Mammary epithelial cell (primary cell): ENCODE data around the gene MEIS1.

ENCODE experiments used
- EZH2 ChIP-seq: IDR thresholded peaks from 2 replicates; pipeline ENCODE4 v1.6.1; 2012; ENCODE audit warnings: low read length, inconsistent platforms, borderline replicate concordance
- TF ChIP-seq, protein P1 (sequence below), 2 donors: IDR thresholded peaks in 1 of 2; conservative IDR thresholded peaks in 1 of 2; 2 replicates each; pipeline ENCODE4 v1.5.1; 2011 to 2012; ENCODE audit warnings: inconsistent platforms in 2 of 2, low read length in 2 of 2, mild to moderate bottlenecking in 2 of 2, control low read depth in 1 of 2, low read depth in 1 of 2; ENCODE audit not compliant: insufficient read depth in 1 of 2; ENCODE audit errors: extremely low read depth in 1 of 2

DNA sequence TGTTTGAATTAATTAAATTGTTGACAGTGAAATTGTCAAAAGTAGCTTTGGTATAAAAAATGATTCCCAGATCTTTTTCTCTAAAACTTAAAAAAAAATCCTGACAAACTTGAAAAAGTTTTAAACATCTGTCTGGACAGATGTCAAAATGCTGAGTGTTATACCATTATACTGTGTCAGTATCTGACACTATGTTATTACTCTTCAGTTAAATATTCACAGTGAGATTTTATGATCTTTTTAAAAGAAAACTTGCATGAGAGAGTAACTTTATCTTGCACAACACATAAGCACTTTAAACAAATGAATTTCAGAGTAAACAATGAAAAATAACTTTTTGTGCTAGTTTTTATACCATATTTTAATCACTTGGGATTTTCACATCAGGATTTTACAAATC, 167.4 kb downstream of the MEIS1 start:
- TF ChIP-seq, protein P1, sequence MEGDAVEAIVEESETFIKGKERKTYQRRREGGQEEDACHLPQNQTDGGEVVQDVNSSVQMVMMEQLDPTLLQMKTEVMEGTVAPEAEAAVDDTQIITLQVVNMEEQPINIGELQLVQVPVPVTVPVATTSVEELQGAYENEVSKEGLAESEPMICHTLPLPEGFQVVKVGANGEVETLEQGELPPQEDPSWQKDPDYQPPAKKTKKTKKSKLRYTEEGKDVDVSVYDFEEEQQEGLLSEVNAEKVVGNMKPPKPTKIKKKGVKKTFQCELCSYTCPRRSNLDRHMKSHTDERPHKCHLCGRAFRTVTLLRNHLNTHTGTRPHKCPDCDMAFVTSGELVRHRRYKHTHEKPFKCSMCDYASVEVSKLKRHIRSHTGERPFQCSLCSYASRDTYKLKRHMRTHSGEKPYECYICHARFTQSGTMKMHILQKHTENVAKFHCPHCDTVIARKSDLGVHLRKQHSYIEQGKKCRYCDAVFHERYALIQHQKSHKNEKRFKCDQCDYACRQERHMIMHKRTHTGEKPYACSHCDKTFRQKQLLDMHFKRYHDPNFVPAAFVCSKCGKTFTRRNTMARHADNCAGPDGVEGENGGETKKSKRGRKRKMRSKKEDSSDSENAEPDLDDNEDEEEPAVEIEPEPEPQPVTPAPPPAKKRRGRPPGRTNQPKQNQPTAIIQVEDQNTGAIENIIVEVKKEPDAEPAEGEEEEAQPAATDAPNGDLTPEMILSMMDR (conservative IDR thresholded peaks at IDR 0.05 in 1 of 2, IDR thresholded peaks at IDR 0.05 in 1 of 2; ENCODE audit: extremely low read depth in 1 of 2, insufficient read depth in 1 of 2, low read depth in 1 of 2, low read length in 2 of 2): no peak
- no peak for TF ChIP-seq EZH2
